ENCODE measurements around the gene ADTRP. TPM values are rescaled to one million over a fixed set of nuclear protein-coding genes. Genes with fewer than 3 reads are reported as not detected.

ADTRP gene
- total RNA-seq, 4 donors from 2014 or later: 119 to 199 (median 181) TPM

GRCh38 chr6:11722805-11723631 lies 55.6 kb downstream of the ADTRP start:
- WGBS, 2 donors (ENCODE audit: low coverage in 1 of 2): 80 to 89% methylated on average over 3 to 9 of the region's 9 CpGs
- Histone ChIP-seq H3K27me3 (no peaks in the 10 kb centered on the region), H3K9me3 (no peaks in the 10 kb centered on the region), H3K36me3 (no peaks in the 10 kb centered on the region), H3K27ac (no peak overlapping the region), H3K4me1 (no peaks in the 10 kb centered on the region), H3K4me3 (no peak overlapping the region)
- no peak for DNase-seq
- intact Hi-C loops (cut with DNase I; ENCODE audit: low total_unique reads): no loop called here
- in situ Hi-C loops (cut with MboI; ENCODE audit: low pct_ligation_motif_present in 1 of 4, low pct_unique_long_range_greater_than_20kb in 1 of 4, low sequenced_read_pairs in 3 of 4): loop anchor here in 1 of 4 donors (25.0 kb wide), 1 partner anchor 114 kb away; no protein-coding TSS in a partner anchor
- TF ChIP-seq EP300 (IDR thresholded peaks at IDR 0.05; ENCODE audit: low read depth): no peak
- TF ChIP-seq POLR2A (IDR thresholded peaks at IDR 0.05): no peak
- no peak for TF ChIP-seq POLR2AphosphoS5 (IDR thresholded peaks at IDR 0.05)
- no peak for TF ChIP-seq CTCF (IDR thresholded peaks at IDR 0.05)

- no peak for TF ChIP-seq CTCF (IDR thresholded peaks at IDR 0.05)
- no peak for TF ChIP-seq EP300 (IDR thresholded peaks at IDR 0.05; ENCODE audit: low read depth)
- TF ChIP-seq POLR2A (IDR thresholded peaks at IDR 0.05): no peak
- no peak for TF ChIP-seq POLR2AphosphoS5 (IDR thresholded peaks at IDR 0.05)
- Histone ChIP-seq H3K4me3 (no peak overlapping the region), H3K4me1 (no peaks in the 10 kb centered on the region), H3K36me3 (no peaks in the 10 kb centered on the region), H3K27ac (no peak overlapping the region), H3K9me3 (no peaks in the 10 kb centered on the region), H3K27me3 (no peaks in the 10 kb centered on the region)
- WGBS, 2 donors (ENCODE audit: low coverage in 1 of 2): 83 to 87% methylated on average over 1 to 6 of the region's 6 CpGs
- no peak for DNase-seq
- intact Hi-C loops (cut with DNase I; ENCODE audit: low total_unique reads) (no loop called here), in situ Hi-C loops (cut with MboI; ENCODE audit: low pct_ligation_motif_present in 1 of 4, low pct_unique_long_range_greater_than_20kb in 1 of 4, low sequenced_read_pairs in 3 of 4) (loop anchor here in 1 of 4 donors (25.0 kb wide), 1 partner anchor 115 kb away; no protein-coding TSS in a partner anchor)
Measured at GRCh38 chr6:11722220-11722619, 56.4 kb downstream of the ADTRP start.

- H3K27ac ChIP-seq: no peak overlapping the region
- TF ChIP-seq EP300 (IDR thresholded peaks at IDR 0.05; ENCODE audit: low read depth) (no peak), POLR2AphosphoS5 (IDR thresholded peaks at IDR 0.05) (no peak), POLR2A (IDR thresholded peaks at IDR 0.05) (no peak), CTCF (IDR thresholded peaks at IDR 0.05) (no peak)
- H3K4me1 ChIP-seq: no peaks in the 10 kb centered on the region
- DNase-seq: no peak
- no peaks in the 10 kb centered on the region for H3K27me3 ChIP-seq
- H3K36me3 ChIP-seq: no peaks in the 10 kb centered on the region
- intact Hi-C loops (cut with DNase I; ENCODE audit: low total_unique reads): no loop called here
- in situ Hi-C loops (cut with MboI; ENCODE audit: low pct_ligation_motif_present in 1 of 4, low pct_unique_long_range_greater_than_20kb in 1 of 4, low sequenced_read_pairs in 3 of 4): loop anchor here in 1 of 4 donors (25.0 kb wide), 1 partner anchor 119 kb away; no protein-coding TSS in a partner anchor
- H3K4me3 ChIP-seq: no peak overlapping the region
- no peaks in the 10 kb centered on the region for H3K9me3 ChIP-seq
Measured at GRCh38 chr6:11718463-11718862, 60.1 kb downstream of the ADTRP start.

GRCh38 chr6:11718031-11718430 lies 60.6 kb downstream of the ADTRP start:
- in situ Hi-C loops (cut with MboI; ENCODE audit: low pct_ligation_motif_present in 1 of 4, low pct_unique_long_range_greater_than_20kb in 1 of 4, low sequenced_read_pairs in 3 of 4): loop anchor here in 1 of 4 donors (25.0 kb wide), 1 partner anchor 119 kb away; no protein-coding TSS in a partner anchor

More at GRCh38 chr6:11718031-11718430, 60.6 kb downstream of the ADTRP start:
- WGBS, 2 donors (ENCODE audit: low coverage in 1 of 2): 96% methylated on average over 1 of the region's 1 CpG; no CpG with 5 or more reads in 1 of the 2 donors
- no peak overlapping the region for H3K4me3 ChIP-seq
- no peak overlapping the region for H3K27ac ChIP-seq
- H3K27me3 ChIP-seq: no peaks in the 10 kb centered on the region
- no peaks in the 10 kb centered on the region for H3K36me3 ChIP-seq
- intact Hi-C loops (cut with DNase I; ENCODE audit: low total_unique reads): no loop called here
- TF ChIP-seq POLR2AphosphoS5 (IDR thresholded peaks at IDR 0.05) (no peak), POLR2A (IDR thresholded peaks at IDR 0.05) (no peak), CTCF (IDR thresholded peaks at IDR 0.05) (no peak), EP300 (IDR thresholded peaks at IDR 0.05; ENCODE audit: low read depth) (no peak)
- no peak for DNase-seq
- H3K4me1 ChIP-seq: no peaks in the 10 kb centered on the region
- H3K9me3 ChIP-seq: no peaks in the 10 kb centered on the region
